HepG2 (cell line): ENCODE measurements around the gene P2RY1. TPM values are rescaled to one million over a fixed set of nuclear protein-coding genes. Genes with fewer than 3 reads are reported as not detected.

Experiments used
- ATAC-seq: fragments of 200-7000 bp; cut with Tn5 transposase; 3 replicates; pipeline ENCODE4 v1.9.1; 2020; ENCODE audit warnings: mild to moderate bottlenecking, moderate library complexity
- BruUV-seq: library from RNA; stranded (reverse); fragments of 400-500 nt; replicated peaks from 2 replicates; lab custom pipeline; 2021; lab: Mats Ljungman, UMichigan
- CTCF ChIA-PET: fragments of 300-600 bp; formaldehyde crosslinking; extraction: SDS; loops from one replicate; lab custom pipeline; 2021; ENCODE audit warnings: low total read pairs, inconsistent platforms, low intra/inter-chr PET ratio; lab: Yijun Ruan, JAX
- POLR2A ChIA-PET: fragments of 350-600 bp; sonication (Branson Sonifier 250); formaldehyde crosslinking; loops from one replicate; lab custom pipeline; 2020; ENCODE audit warnings: antibody characterized with exemption, inconsistent platforms; lab: Yijun Ruan, JAX
- DNase-seq: peaks from one replicate; pipeline ENCODE4 v3.0.0-alpha.2; 2015; ENCODE audit warnings: low spot score
- FAIRE-seq: peaks from 3 replicates; lab custom pipeline; 2011; peaks lifted over from hg19 to GRCh38; lab: Jason Lieb, UNC
- H2AFZ ChIP-seq: one replicate; pipeline ENCODE4 v1.6.1; 2011; ENCODE audit warnings: low read length, inconsistent platforms
- H3K27ac ChIP-seq: fragments of 300-600 bp; 3 replicates; pipeline ENCODE4 v1.8.0; 2011; ENCODE audit warnings: mixed run types, mild to moderate bottlenecking, mixed read lengths, low read length, inconsistent platforms; ENCODE audit not compliant: insufficient read depth; ENCODE audit errors: extremely low read length
- H3K27me3 ChIP-seq, 2 experiments: fragments of 200-600 bp in 1 of 2; 2 replicates in 1 of 2; 3 replicates in 1 of 2; pipeline versions ENCODE4 v1.6.0 to v1.8.0; 2011; ENCODE audit warnings: low read length in 2 of 2, mild to moderate bottlenecking in 2 of 2, moderate library complexity in 2 of 2, inconsistent platforms in 1 of 2; ENCODE audit not compliant: insufficient read depth in 2 of 2, control insufficient read depth in 1 of 2
- H3K36me3 ChIP-seq, 2 experiments: fragments of 200-600 bp in 1 of 2; replicated peaks in 1 of 2; 2 replicates in 1 of 2; 3 replicates in 1 of 2; pipeline versions ENCODE4 v1.5.1 to v1.8.0; 2011; ENCODE audit warnings: low read length in 2 of 2, inconsistent platforms in 1 of 2; ENCODE audit not compliant: insufficient read depth in 2 of 2, control insufficient read depth in 1 of 2
- H3K4me1 ChIP-seq: 2 replicates; pipeline ENCODE4 v1.5.1; 2012; ENCODE audit warnings: low read length, inconsistent platforms; ENCODE audit not compliant: insufficient read depth
- H3K4me2 ChIP-seq: 2 replicates; pipeline ENCODE4 v1.6.0; 2011; ENCODE audit warnings: low read depth, low read length, inconsistent platforms
- H3K4me3 ChIP-seq, 3 experiments: fragments of 200-600 bp in 1 of 3; sonication (generic), shearing (Covaris generic) in 1 of 3; replicated peaks in 1 of 3; 2 replicates each; pipeline ENCODE4 v1.5.1; 2011 to 2016; ENCODE audit warnings: low read length in 3 of 3, inconsistent platforms in 2 of 3, low read depth in 2 of 3, mild to moderate bottlenecking in 2 of 3, control low read depth in 1 of 3, mixed read lengths in 1 of 3; ENCODE audit not compliant: insufficient read depth in 1 of 3
- H3K79me2 ChIP-seq: one replicate; pipeline ENCODE4 v1.6.1; 2011; ENCODE audit warnings: low read length, inconsistent platforms; ENCODE audit not compliant: insufficient read depth
- H3K9ac ChIP-seq: 2 replicates; pipeline ENCODE4 v1.6.0; 2011; ENCODE audit warnings: mild to moderate bottlenecking, low read depth, low read length, inconsistent platforms; ENCODE audit not compliant: insufficient read depth
- H3K9me3 ChIP-seq: 2 replicates; pipeline ENCODE4 v1.5.1; 2012; ENCODE audit warnings: mild to moderate bottlenecking, low read length
- H4K20me1 ChIP-seq: 2 replicates; pipeline ENCODE4 v1.6.0; 2011; ENCODE audit warnings: inconsistent platforms, mild to moderate bottlenecking, low read length, moderate library complexity; ENCODE audit not compliant: insufficient read depth
- ZNF20 ChIP-seq: sonication (generic); formaldehyde crosslinking; IDR thresholded peaks from 2 replicates; pipeline ENCODE4 v1.4.0; 2020; ENCODE audit warnings: mild to moderate bottlenecking, moderate library complexity, missing genetic modification reagents
- WGBS: methylation state at CpG from one replicate; pipeline ENCODE4 v1.1.6; 2017; ENCODE audit warnings: low lambda C conversion rate; 5-methylcytosine and 5-hydroxymethylcytosine counted together
- in situ Hi-C: cut with HindIII; loops from 2 replicates; pipeline ENCODE4 v1.10.0; 2017; ENCODE audit warnings: low pct_unique_long_range_greater_than_20kb; ENCODE audit not compliant: extremely low pct_ligation_motif_present
- intact Hi-C: fragments of 100-400 bp; cut with micrococcal nuclease; formaldehyde crosslinking; loops from one replicate; pipeline ENCODE4 v1.10.0; 2022; ENCODE audit not compliant: unreplicated experiment
- polyA plus RNA-seq, 8 experiments: library from polyadenylated mRNA; depleted of rRNA in 3 of 8; stranded (reverse) in 7 of 8; unstranded in 1 of 8; fragments of >200 nt; fragmentation: Illumina TruSeq in 4 of 8; extraction: Trizol in 4 of 8; gene quantifications; 2 replicates each; pipeline versions ENCODE4 v1.2.1 to v1.2.3, GENCODE V29; 2011 to 2016; ENCODE audit warnings: low read depth in 4 of 8, missing spikeins in 1 of 8, mixed read lengths in 1 of 8; ENCODE audit not compliant: insufficient read depth in 1 of 8
- total RNA-seq, 5 experiments: library from RNA; depleted of rRNA; stranded (reverse); fragments of >200 nt; fragmentation: Illumina TruSeq; extraction: Trizol; gene quantifications; 2 replicates each; pipeline ENCODE4 v1.2.3, GENCODE V29; 2016; ENCODE audit warnings: low read depth in 1 of 5
- TF ChIP-seq, protein P1 (sequence below): IDR thresholded peaks from 2 replicates; pipeline ENCODE4 v1.6.1; 2016; ENCODE audit warnings: missing compliant biosample characterization, missing genetic modification reagents, borderline replicate concordance
- TF ChIP-seq, protein P2 (sequence below): IDR thresholded peaks from 2 replicates; pipeline ENCODE4 v1.6.1; 2016; ENCODE audit warnings: missing biosample characterization, missing genetic modification reagents, low read depth
- TF ChIP-seq, protein P3 (sequence below): sonication (generic); formaldehyde crosslinking; IDR thresholded peaks from 2 replicates; pipeline ENCODE4 v1.5.0; 2020; ENCODE audit warnings: missing genetic modification reagents, mild to moderate bottlenecking, borderline replicate concordance

The P2RY1 gene
- total and polyA plus RNA-seq, 2 of the 13 experiments (the other 11 are each of a cell fraction or from before 2014, with no cell fraction given): not detected

DNA sequence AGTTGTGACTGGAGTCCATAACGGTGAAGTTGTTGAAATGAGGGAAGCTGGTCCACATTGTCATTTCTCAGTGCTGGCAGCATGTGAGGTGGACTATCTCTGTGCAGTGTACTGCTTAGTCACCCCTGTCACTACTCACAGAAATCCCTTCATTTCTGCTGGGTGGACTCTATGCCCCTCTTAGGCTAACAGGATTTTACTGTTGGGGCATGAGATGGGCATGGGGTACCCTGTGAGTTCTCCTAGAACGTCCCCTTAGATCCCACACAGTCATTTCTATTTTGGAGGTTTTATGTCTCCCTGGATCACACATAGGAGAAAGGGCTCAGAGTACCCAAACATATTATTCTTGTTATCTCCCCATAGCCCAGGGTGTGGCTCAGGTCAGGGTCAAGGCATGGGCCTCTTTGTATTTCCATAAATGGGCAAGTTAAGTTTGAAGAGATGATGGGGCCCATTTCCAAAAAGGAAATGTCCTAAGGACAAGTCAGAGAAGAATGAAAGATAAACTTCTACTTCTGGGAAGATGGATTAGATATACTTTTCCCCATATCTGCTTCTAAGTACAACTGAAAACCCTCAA is 15.2 kb downstream of the P2RY1 start:
- Histone ChIP-seq H3K79me2 (no peaks in the 10 kb centered on the region), H3K4me3 (no peak overlapping the region)
- intact Hi-C loops: no loop called here
- no peak for ATAC-seq
- TF ChIP-seq, protein P1, sequence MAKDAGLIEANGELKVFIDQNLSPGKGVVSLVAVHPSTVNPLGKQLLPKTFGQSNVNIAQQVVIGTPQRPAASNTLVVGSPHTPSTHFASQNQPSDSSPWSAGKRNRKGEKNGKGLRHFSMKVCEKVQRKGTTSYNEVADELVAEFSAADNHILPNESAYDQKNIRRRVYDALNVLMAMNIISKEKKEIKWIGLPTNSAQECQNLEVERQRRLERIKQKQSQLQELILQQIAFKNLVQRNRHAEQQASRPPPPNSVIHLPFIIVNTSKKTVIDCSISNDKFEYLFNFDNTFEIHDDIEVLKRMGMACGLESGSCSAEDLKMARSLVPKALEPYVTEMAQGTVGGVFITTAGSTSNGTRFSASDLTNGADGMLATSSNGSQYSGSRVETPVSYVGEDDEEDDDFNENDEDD: no peak
- TF ChIP-seq ZNF20 (CRISPR knock-in tag): no peak
- TF ChIP-seq, protein P2, sequence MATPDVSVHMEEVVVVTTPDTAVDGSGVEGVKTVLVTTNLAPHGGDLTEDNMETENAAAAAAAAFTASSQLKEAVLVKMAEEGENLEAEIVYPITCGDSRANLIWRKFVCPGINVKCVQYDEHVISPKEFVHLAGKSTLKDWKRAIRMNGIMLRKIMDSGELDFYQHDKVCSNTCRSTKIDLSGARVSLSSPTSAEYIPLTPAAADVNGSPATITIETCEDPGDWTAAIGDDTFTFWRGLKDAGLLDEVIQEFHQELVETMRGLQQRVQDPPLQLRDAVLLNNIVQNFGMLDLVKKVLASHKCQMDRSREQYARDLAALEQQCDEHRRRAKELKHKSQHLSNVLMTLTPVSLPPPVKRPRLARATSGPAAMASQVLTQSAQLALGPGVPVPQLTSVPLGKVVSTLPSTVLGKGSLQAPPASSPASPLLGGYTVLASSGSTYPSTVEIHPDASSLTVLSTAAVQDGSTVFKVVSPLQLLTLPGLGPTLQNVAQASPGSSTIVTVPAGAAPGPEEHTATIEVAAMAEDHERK (CRISPR knock-in tag): no peak
- TF ChIP-seq, protein P3, sequence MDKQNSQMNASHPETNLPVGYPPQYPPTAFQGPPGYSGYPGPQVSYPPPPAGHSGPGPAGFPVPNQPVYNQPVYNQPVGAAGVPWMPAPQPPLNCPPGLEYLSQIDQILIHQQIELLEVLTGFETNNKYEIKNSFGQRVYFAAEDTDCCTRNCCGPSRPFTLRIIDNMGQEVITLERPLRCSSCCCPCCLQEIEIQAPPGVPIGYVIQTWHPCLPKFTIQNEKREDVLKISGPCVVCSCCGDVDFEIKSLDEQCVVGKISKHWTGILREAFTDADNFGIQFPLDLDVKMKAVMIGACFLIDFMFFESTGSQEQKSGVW (CRISPR knock-in tag): no peak
- TF ChIP-seq, all 625 proteins: peak for 0
- FAIRE-seq (no peak), DNase-seq (no peak)
- H3K4me1 ChIP-seq: no peaks in the 10 kb centered on the region
- no peaks in the 10 kb centered on the region for H3K27me3 ChIP-seq
- WGBS: 0% methylated on average over 2 of the region's 2 CpGs
- no peaks in the 10 kb centered on the region for H3K36me3 ChIP-seq
- CTCF ChIA-PET: no interaction called here
- POLR2A ChIA-PET: no interaction called here
- H2AFZ ChIP-seq: no peak overlapping the region
- in situ Hi-C loops: no loop called here
- H3K27ac ChIP-seq: no peak overlapping the region
- H3K4me2 ChIP-seq: no peak overlapping the region
- H3K9ac ChIP-seq: no peak overlapping the region
- no TSS peak for BruUV-seq
- H4K20me1 ChIP-seq: no peaks in the 10 kb centered on the region
- peaks cover 26% of the 10 kb centered on the region for H3K9me3 ChIP-seq
